GM21529 (cell line): Measurements from ENCODE around the gene USP11.

Experiments used
- ATAC-seq: cut with Tn5 transposase; IDR thresholded peaks from one replicate; pipeline ENCODE4 v1.9.1; 2021; ENCODE audit not compliant: unreplicated experiment

Gene USP11

GRCh38 chrX:47224266-47224895 is 8.4 kb upstream of the USP11 start:
- ATAC-seq: no peak

DNA sequence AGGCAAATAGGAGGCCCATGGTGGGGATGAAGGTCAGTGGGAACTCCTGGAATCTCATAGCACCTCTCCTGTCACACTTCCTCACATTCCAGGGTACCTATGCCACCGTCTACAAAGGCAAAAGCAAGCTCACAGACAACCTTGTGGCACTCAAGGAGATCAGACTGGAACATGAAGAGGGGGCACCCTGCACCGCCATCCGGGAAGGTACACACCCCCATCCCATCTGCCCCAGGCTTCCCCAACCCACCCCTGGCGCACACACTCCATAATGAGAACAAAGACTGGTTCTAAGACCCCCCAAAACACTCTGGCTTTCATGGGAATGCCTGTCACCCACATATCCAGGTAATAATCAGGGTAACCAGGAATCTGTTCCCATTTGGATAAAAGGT is 7.9 kb upstream of the USP11 start:
- ATAC-seq: no peak

DNA sequence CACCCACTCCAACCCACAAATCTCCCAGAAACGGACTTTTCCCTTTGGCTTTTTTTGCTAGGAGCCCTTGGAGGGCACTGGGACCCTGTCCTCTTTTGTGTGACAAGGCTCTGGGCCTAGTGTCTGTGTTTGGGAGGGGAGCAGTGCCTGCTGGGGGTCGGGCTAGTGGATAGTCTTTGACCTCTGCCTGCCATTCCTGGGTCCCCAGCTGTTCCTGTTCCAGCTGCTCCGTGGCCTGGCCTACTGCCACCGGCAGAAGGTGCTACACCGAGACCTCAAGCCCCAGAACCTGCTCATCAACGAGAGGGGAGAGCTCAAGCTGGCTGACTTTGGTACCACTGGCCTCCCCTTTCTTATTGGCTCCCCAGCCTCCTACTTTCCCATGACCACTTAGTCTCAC is 6.7 kb upstream of the USP11 start:
- no peak for ATAC-seq

GRCh38 chrX:47226531-47227333 is 6.1 kb upstream of the USP11 start:
- ATAC-seq: no peak

DNA sequence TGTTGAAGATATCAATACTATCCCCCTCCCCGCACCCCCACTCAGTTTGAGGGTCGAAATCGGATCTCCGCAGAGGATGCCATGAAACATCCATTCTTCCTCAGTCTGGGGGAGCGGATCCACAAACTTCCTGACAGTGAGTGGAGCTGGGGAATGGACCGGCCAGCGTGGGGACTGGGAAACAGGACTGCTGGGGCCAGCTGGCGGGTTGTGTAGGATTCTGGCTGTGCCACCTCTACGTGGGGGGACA is 5.5 kb upstream of the USP11 start:
- no peak for ATAC-seq

DNA sequence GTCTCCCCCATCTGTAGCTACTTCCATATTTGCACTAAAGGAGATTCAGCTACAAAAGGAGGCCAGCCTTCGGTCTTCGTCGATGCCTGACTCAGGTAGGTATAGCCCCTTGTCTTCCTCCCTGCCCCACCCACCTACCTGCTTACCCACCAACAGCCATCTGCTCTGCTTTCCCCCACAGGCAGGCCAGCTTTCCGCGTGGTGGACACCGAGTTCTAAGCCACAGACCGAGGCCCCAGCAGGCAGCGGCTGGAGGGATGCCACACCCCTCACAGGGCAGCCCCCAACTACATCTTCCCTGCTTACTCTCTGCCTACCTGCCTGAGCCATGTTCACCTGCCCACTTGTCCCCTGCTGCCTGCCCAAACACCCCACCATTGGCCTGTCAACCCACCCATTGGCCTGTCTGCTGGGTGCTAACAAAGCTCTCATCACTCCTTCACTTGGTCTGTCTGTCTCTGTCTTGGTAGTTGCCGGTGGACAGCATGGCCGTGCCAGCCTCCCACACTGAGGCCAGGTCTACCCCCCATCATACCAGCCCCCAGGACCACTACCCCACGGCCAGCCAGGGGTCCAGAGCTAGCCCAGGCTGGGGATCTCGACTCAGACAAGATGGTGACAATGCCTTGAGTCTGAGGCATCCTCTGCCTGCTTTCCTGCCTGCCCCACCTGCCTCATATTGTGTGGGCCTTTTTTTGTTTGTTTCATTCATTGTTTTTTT is 4.1 kb upstream of the USP11 start:
- no peak for ATAC-seq

GRCh38 chrX:47229427-47229826 is 3.4 kb upstream of the USP11 start:
- ATAC-seq: no peak

- no peak for ATAC-seq
Observed at GRCh38 chrX:47230136-47230868, 2.5 kb upstream of the USP11 start.

- no peak for ATAC-seq
Observed at GRCh38 chrX:47231167-47231566, 1.6 kb upstream of the USP11 start.

DNA sequence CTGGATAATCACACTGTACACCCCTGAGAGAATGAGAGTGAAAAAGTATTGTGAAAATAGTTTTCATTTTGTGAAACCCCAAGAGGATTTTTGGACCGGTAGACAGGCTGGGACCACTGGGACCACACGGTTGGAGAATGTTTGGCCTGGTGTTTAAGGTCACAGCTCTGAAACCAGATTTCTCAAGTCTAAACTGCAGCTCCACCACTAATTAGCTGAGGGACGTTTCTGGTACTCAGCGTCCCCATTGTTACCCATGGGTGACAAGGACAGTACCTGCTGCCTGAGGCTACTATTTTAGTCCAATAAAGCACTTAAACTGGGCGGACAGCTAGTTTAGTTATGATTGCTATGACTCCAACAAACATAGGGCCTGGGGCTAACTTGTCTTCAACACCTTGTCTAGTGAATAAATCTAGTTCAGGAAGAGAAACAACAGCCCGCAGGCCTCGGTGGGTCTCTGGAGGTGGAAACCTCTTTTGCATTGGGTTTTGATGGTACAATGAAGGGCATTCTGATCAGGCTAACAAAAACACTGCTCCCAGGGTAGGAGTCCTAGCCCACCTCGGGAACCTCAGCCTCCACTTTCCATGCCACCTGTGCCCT is 509 bp upstream of the USP11 start:
- ATAC-seq: no peak

GRCh38 chrX:47233333-47234113 is 714 bp downstream of the USP11 start:
- ATAC-seq: peak; percentile 88

DNA sequence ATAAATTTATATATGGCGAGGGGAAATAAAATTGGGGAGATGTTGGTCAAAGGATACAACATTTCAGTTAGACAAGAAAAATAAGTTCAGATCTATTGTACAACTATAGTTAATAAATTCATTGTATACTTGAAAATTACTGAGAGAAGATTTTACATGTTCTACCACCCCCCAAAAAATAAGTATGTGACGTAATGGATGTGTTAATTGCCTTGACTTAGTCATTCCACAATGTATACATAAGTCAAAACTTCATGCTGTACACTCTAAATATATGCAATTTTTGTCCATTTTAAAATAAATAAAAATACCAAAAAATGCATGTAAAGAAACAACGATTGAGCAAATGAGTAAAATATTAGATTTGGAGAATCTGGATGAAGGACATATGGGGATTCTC is 1.8 kb downstream of the USP11 start:
- ATAC-seq: no peak

- no peak for ATAC-seq
Observed at GRCh38 chrX:47235691-47236103, 2.9 kb downstream of the USP11 start.

GRCh38 chrX:47239199-47239598 is 6.4 kb downstream of the USP11 start:
- ATAC-seq: no peak

DNA sequence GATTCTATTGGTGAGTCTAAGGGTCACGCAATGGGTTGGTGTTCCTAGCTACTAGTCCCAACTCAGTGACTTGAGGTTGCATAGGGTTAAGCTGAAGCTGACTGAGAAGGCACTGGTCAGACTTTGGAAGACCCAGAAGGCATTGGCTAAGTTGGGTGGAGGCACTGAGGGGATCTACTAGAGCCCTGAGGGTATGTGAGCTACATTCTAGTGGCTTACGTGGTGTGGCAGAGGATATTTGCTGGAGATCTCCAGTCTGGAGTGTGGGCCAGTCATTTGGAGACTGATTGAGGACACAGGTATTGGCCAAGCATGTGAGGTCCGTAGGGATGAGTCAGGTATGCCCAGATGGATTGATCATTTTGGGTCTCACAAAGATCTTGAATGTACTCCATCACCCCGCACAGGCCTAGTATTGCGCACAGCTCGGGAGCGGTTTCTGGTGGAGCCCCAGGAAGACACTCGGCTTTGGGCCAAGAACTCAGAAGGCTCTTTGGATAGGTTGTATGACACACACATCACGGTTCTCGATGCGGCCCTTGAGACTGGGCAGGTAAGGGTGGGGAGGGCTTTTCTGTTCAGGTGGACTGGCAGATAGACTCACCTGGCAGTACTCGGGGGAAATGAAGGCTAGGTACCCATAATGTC is 7.2 kb downstream of the USP11 start:
- no peak for ATAC-seq

- no peak for ATAC-seq
Observed at GRCh38 chrX:47240619-47241018, 7.8 kb downstream of the USP11 start.

GRCh38 chrX:47241201-47242011 is 8.6 kb downstream of the USP11 start:
- ATAC-seq: no peak

- no peak for ATAC-seq
Observed at GRCh38 chrX:47242321-47242720, 9.5 kb downstream of the USP11 start.

GRCh38 chrX:47243351-47243750 is 10.5 kb downstream of the USP11 start:
- ATAC-seq: no peak
